Measurements from ENCODE around the gene SAMD3.
"Not testable (repeated sequence)": the region's sequence is repeated elsewhere in the genome, so short reads cannot be mapped to it uniquely, and the experiment has no call there.

Gene SAMD3

GRCh38 chr6:130233330-130233729 is 10.6 kb upstream of the SAMD3 start:
- TF ChIP-seq GATA1 (IDR thresholded peaks at IDR 0.05; ENCODE audit: low read depth, low read length) (no peak), POLR2A (IDR thresholded peaks at IDR 0.05; ENCODE audit: low read length) (no peak)
- DNase-seq: no peak

GRCh38 chr6:130230531-130230930 is 7.8 kb upstream of the SAMD3 start:
- not testable (repeated sequence) for DNase-seq

GRCh38 chr6:130229645-130230044 is 6.9 kb upstream of the SAMD3 start:
- DNase-seq: no peak
- no peak for TF ChIP-seq POLR2A (IDR thresholded peaks at IDR 0.05; ENCODE audit: low read length)
- no peak for TF ChIP-seq GATA1 (IDR thresholded peaks at IDR 0.05; ENCODE audit: low read depth, low read length)

GRCh38 chr6:130223508-130223907 is 757 bp upstream of the SAMD3 start:
- DNase-seq: peak; percentile 60 to 66
- no peak for TF ChIP-seq POLR2A (IDR thresholded peaks at IDR 0.05; ENCODE audit: low read length)
- TF ChIP-seq GATA1 (IDR thresholded peaks at IDR 0.05; ENCODE audit: low read depth, low read length): no peak

GRCh38 chr6:130218134-130218533 is 4.6 kb downstream of the SAMD3 start:
- TF ChIP-seq POLR2A (IDR thresholded peaks at IDR 0.05; ENCODE audit: low read length) (no peak), GATA1 (IDR thresholded peaks at IDR 0.05; ENCODE audit: low read depth, low read length) (no peak)
- no peak for DNase-seq

GRCh38 chr6:130216620-130217019 is 6.1 kb downstream of the SAMD3 start:
- no peak for DNase-seq
- TF ChIP-seq GATA1 (IDR thresholded peaks at IDR 0.05; ENCODE audit: low read depth, low read length): no peak
- no peak for TF ChIP-seq POLR2A (IDR thresholded peaks at IDR 0.05; ENCODE audit: low read length)

GRCh38 chr6:130215526-130215925 is 7.2 kb downstream of the SAMD3 start:
- no peak for TF ChIP-seq POLR2A (IDR thresholded peaks at IDR 0.05; ENCODE audit: low read length)
- no peak for TF ChIP-seq GATA1 (IDR thresholded peaks at IDR 0.05; ENCODE audit: low read depth, low read length)
- peak; percentile 13 to 35 for DNase-seq

- no peak for DNase-seq
- TF ChIP-seq GATA1 (IDR thresholded peaks at IDR 0.05; ENCODE audit: low read depth, low read length): no peak
- no peak for TF ChIP-seq POLR2A (IDR thresholded peaks at IDR 0.05; ENCODE audit: low read length)
These were observed 10.4 kb downstream of the SAMD3 start for GRCh38 chr6:130212215-130212874.

- no peak for DNase-seq
These were observed 11.1 kb downstream of the SAMD3 start for GRCh38 chr6:130211691-130212090.

GRCh38 chr6:130207979-130208649 is 14.6 kb downstream of the SAMD3 start:
- no peak for DNase-seq

More at GRCh38 chr6:130211691-130212090, 11.1 kb downstream of the SAMD3 start:
- TF ChIP-seq POLR2A (IDR thresholded peaks at IDR 0.05; ENCODE audit: low read length) (no peak), GATA1 (IDR thresholded peaks at IDR 0.05; ENCODE audit: low read depth, low read length) (no peak)

GRCh38 chr6:130206479-130206878 is 16.3 kb downstream of the SAMD3 start:
- peak; percentile 78 to 93 for DNase-seq
- no peak for TF ChIP-seq GATA1 (IDR thresholded peaks at IDR 0.05; ENCODE audit: low read depth, low read length)
- TF ChIP-seq POLR2A (IDR thresholded peaks at IDR 0.05; ENCODE audit: low read length): peak; percentile 15

More at GRCh38 chr6:130207979-130208649, 14.6 kb downstream of the SAMD3 start:
- no peak for TF ChIP-seq POLR2A (IDR thresholded peaks at IDR 0.05; ENCODE audit: low read length)
- no peak for TF ChIP-seq GATA1 (IDR thresholded peaks at IDR 0.05; ENCODE audit: low read depth, low read length)

GRCh38 chr6:130204322-130204721 is 18.4 kb downstream of the SAMD3 start:
- TF ChIP-seq POLR2A (IDR thresholded peaks at IDR 0.05; ENCODE audit: low read length) (peak; percentile 48), GATA1 (IDR thresholded peaks at IDR 0.05; ENCODE audit: low read depth, low read length) (no peak)
- peak; percentile 81 to 94 for DNase-seq

- DNase-seq: peak; percentile 9 to 31
- TF ChIP-seq POLR2A (IDR thresholded peaks at IDR 0.05; ENCODE audit: low read length) (no peak), GATA1 (IDR thresholded peaks at IDR 0.05; ENCODE audit: low read depth, low read length) (no peak)
These were observed 19.4 kb downstream of the SAMD3 start for GRCh38 chr6:130203370-130203769.

- peak; percentile 6 to 21 for DNase-seq
- no peak for TF ChIP-seq POLR2A (IDR thresholded peaks at IDR 0.05; ENCODE audit: low read length)
- no peak for TF ChIP-seq GATA1 (IDR thresholded peaks at IDR 0.05; ENCODE audit: low read depth, low read length)
These were observed 20.0 kb downstream of the SAMD3 start for GRCh38 chr6:130202782-130203181.

- peak; percentile 35 to 50 for DNase-seq
- TF ChIP-seq POLR2A (IDR thresholded peaks at IDR 0.05; ENCODE audit: low read length) (no peak), GATA1 (IDR thresholded peaks at IDR 0.05; ENCODE audit: low read depth, low read length) (no peak)
These were observed 22.7 kb downstream of the SAMD3 start for GRCh38 chr6:130200020-130200419.
